HG02588 (cell line): ENCODE measurements around the gene MBP.
A peak's percentile ranks its signal among the peaks of the same experiment; 100 is the strongest.

Experiments used
- ATAC-seq: cut with Tn5 transposase; IDR thresholded peaks from one replicate; pipeline ENCODE4 v1.9.1; 2021; ENCODE audit warnings: mild to moderate bottlenecking, moderate library complexity; ENCODE audit not compliant: unreplicated experiment

The MBP gene

DNA sequence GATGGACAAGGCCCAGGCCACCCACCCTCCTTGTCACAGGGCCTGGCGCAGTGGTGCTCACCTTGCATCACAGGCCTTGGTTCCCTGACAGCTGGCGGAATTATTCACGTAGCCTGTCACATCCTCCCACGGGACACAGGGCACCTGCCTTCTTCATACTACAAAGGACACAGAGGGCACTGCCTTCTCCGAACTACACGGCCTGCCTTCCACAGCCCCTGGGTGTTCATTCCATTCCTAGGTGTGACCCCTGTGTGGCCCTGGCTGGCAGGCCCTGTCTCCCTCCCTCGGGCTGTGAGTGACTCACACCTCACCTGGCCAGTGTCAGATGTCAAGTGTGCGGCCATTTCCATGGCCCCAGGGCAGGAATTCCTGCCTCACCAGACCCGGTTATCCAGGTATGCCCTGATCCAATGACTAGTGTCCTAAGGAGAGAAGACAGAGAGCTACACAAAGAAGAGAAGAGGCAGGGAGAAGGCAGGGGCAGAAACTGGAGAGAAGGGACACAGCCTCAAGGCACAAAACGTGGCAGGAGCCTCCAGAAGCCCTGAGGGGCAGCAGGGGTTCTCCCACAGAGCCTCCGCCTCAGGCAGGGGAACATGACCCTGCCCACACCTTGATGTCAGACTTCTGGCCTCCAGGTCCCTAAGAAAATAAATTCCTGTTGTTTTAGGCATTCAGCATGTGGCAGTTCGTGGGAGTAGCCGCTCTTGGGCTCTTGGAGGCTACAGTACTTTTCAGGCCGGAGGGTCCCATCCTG is 43.4 kb downstream of the MBP start:
- no peak for ATAC-seq

DNA sequence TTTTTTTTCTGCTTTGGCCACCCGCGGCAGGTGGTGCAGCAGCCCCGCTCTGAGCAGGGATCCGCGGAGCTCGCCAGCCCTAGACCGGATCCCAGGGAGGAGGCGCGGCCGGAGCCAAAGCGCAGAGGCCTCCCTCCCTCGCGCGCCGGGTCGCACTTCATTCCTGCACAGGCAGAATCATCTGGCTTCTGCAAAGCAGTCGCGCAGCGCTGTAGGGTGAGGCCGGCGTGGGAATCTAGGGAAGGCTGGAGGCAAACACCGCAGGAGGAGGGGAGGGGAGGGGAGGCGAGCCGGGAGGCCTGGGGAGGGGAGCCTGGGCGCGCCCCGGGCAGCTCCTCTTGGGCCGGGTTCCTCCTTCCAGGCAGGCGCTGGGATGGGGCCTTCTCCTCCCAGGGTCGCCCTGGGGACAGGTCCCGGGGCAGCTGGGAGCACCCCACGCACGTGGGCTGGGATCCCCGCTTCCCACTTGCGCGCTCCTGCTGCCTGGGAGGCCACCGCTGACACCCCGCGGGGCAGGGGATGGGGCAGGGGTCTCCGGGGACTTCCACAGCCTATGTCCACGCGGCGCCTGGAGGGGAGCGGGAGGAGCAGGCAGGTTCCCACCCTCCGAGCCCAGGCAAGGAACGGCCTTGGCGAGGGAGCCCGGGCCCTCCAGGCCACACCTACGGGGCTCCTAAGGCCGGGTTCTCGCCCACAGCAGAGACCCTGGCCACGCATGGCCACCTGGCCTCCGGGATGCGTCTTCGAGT is 45.0 kb downstream of the MBP start:
- no peak for ATAC-seq

DNA sequence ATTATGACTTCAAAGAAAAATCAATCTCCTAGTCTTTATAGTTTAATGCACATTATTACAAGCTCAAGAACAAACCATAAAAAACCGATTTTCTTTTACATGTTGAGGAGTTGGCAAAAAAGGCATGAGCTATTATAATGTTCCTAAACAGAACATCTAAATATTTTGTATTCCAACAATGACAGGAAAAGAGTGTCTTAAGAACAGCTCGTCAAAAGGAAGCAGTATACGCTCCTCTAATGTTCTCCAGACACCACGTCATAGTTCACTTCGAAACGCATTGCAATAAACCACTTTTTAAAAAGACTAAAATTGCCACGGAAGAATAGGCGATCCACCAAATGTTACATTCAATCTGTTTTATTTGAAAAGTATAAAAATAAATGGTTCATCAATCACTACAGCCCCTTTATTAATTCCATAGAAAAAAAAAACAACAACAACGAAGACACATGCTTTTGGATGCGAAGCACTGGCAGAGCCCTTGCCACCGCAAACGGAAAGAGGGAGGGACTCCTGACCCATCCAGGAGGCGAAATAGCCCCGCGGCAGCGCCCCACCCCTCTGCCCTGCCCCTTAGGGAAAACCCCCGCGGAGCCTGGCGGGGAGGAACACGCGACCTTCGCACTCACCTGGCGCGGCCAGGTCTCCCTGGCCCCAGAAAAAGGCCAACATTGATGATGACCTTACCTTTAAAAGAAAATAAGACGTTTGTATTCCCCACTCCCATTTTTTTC is 45.8 kb downstream of the MBP start:
- no peak for ATAC-seq

DNA sequence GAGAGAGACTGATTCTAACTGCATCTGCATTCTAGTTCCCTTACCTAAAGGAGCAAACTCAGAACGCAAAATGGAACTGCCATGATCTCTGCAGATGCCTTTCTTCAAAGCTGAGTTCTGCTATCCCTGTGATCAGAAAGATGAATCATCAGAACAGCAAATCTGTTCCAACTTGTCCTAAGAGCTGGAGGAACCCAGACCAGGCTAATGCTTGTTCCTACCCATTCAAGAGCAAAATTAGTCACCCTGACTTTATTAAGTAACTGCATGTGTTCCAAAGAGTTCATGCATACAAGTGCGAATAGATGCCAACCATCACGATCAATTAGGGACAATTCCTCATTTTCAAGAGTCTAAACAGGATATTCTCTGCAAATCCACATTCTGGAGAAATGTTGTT is 46.5 kb downstream of the MBP start:
- ATAC-seq = no peak

DNA sequence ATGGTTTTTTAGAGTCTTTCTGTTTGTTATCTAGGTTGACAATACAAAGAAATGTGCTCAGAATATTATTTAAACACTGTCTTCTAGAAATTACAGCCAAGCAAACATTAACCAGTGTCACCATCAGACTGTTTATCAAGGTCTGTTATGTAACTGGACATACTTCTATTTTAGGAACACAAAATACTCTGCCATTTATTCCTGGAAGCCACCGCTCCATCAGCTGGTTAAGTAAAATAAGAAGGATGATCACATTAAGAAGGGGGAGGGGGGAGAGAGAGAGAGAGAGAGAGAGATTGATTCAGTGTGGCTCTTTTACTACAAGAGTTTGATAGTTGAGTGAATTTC is 47.9 kb downstream of the MBP start:
- no peak for ATAC-seq

DNA sequence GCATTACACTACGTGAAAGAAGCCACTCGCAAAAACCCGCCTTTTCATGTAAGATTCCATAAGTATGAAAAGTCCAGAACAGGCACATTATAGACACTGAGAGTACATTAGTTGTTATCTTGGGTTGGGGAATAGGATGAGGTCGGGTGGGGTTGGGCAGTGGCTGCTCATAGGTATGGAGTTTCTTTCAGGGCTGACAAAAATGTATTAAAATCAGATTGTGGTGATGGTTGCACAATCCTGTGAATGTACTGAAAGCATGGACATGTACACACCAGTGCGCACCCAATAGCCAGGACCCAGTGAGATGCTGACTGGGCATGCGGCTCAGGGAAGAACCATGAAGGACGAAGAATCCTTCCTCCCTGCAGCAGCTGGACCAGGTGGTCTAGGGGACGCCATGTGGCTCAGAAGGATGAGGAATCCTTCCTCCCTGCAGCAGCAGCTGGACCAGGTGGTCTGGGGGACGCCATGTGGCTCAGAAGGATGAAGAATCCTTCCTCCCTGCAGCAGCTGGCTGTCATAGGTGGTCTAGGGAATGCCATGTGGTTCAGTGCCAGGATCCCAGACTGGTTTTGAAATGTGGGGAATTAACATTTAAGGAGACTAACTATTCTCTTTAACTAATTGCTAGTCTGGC is 50.1 kb downstream of the MBP start:
- ATAC-seq = no peak

DNA sequence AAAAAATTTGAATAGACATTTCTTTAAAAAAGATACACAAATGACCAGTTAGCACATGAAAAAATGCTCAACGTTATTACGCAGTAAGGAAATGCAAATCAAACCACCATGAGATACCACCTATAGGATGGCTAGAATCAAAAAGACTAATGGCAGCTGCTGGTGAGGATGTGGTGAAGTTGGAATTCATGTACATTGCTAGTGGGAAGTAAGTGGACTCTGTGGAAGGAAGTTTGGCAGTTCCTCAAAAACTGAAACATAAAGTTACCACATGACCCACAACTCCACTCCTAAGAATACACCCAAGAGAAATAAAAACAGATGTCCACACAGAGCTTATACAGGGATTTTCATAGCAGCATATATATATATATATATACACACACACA is 51.2 kb downstream of the MBP start:
- ATAC-seq = no peak

DNA sequence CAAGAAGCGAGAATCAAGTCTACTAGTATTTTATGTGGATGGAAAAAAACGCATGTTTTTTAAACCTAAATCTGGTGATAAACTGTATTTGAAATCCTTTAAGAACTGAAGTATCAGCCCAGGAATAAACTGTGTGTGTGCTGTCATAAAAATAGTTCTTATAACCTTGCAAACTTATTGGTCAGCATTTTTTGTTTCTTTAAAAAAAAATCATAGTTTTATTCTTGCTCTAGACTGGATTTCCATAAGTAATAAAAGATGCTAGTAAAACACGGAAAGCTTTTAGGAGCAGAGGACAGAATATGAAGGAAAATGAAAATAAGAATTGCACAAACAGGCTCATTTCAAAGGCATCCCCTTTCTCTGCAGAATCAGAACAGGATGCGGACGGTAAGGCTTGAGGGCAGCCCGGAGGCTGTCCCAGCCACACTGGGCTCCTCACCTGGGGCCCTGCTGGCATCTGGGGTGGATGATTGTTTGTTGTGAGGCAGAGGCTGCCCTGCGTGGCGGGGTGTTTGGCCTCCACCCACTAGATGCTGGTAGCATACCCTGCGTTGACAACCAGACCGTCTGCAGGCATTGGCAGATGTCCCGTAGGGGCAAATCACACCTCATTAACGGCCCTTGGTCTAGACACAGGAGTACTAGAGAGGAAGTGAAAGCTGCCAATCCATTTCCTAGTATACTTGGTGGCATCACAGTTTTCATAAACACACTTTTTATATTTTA is 52.5 kb downstream of the MBP start:
- ATAC-seq = peak; percentile 89

DNA sequence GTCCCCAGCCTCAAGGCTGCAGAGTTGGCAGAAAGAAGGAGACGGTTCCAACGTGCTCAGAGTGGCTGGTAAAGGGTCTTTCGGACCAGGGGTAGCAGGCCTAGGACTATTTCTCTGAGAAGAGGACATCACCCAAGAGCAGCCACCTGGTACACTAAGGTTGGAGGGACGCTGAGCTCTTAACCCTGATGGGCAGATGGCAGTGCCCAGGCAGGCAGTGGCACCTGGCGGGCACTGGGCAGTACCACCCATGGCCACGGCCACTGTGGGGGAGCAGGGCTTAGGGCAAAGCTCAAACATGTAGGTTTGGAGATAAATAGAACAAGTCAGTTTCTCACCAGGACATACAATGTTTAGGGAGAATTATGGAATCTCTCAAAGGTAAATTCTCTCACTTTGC is 53.5 kb downstream of the MBP start:
- no peak for ATAC-seq

DNA sequence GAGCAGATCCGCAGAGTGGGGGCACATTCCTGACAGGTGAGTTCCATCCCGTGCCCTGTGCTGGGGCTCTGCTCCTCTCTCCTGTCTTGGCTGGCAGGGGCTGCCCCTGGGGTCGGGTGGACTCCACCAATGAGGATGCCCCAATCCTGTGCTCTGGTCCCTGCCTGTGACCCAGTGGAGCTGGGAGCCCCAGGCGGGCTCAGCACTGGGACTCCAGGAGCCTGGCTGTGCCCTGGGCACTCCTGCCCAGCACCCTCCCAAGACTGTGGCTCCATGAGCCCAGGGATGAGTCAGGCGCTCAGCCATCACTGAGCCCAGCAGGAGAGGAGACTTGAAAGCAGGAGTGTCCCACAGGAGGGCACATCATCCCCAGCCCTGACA is 53.9 kb downstream of the MBP start:
- no peak for ATAC-seq

DNA sequence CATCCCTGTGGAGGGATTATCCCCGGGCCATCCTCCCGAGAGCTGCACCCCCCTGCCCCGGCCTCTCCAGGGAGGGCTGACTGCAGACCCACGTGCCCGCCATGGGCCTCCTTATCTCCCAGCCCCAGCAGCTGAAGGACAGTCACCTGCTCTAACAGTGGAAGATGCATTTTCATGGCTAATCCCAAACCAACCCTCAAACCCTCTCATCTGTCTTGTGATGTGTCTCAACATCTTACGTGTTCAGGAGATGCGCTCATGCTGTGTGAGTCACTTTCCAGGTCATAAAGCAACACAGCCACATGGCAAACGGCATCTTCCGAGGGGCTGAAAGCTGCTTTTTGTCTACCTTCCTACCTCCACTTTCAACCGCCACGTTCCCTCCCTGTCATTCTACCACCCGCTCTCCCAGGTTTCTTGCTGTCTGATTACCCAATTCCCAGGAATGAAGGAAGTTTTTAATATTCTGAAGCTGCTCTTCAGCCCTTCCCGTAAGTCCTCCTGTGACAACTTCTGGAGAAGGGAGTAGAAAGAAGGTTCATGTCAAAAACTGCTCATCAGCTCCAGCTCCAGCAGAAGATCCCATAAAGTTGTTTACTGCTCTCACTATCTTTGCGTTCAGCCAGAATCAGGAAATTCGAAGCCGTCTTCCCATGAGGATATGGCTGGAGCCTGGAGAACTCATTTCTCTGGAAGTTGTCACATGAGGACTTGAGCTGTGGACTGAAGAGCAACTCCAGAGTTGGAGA is 54.5 kb downstream of the MBP start:
- ATAC-seq = no peak

DNA sequence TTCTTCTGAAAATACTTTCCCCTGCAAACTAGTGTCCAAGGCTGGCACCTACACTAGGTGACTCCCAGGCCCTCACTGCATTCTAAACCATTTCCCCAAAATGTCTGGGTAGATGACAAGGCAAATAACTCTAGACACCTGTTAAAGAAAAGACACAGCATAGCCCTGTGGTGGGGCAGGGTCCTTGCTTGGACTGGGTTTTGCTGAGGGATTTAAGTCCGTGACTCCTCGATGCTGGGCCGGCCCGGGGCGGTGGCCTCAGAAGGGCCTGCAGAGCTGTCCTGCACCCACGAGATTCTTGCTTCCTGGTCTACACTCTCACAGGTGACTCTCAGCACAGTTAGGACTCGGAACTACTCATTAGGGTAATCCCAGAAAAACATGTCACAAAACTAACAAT is 55.2 kb downstream of the MBP start:
- no peak for ATAC-seq

DNA sequence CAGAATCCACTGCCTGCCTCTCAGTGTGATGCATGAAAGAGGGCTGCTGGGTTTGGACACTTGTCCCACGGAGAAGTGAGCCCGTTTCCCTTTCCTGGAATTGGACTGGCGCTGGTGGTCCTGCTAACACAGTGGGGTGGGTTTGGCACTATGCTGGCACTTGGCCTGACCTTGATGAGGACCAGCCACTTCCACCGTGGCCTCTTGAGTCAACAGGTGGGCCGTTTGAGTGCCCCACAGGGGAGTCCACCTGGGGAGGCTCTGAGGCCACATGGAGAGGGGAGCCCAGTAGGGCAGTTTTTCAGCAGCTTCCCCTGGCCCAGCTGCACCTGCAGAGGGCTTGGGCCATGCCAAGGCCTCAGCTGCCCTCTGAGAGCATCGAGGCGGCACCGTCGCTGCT is 56.5 kb downstream of the MBP start:
- no peak for ATAC-seq

DNA sequence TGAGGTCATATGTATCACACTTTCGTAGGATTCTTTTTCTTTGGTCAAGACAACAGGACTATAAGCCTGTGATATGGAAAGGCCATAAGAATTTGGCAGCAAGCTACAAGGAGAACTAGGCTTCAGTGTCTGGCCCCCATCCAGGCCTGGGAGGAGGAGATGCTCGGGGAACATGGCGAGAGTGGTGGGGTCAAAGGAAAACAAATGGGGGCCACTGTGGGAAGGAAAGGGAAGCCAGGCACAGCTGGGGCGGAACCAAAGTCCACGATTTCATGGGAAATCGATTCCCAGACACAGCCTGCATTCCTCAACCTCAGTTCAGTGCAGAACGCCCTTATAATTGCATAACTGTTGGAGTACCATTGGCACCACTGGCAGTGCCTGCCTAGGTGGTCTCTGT is 58.2 kb downstream of the MBP start:
- no peak for ATAC-seq

DNA sequence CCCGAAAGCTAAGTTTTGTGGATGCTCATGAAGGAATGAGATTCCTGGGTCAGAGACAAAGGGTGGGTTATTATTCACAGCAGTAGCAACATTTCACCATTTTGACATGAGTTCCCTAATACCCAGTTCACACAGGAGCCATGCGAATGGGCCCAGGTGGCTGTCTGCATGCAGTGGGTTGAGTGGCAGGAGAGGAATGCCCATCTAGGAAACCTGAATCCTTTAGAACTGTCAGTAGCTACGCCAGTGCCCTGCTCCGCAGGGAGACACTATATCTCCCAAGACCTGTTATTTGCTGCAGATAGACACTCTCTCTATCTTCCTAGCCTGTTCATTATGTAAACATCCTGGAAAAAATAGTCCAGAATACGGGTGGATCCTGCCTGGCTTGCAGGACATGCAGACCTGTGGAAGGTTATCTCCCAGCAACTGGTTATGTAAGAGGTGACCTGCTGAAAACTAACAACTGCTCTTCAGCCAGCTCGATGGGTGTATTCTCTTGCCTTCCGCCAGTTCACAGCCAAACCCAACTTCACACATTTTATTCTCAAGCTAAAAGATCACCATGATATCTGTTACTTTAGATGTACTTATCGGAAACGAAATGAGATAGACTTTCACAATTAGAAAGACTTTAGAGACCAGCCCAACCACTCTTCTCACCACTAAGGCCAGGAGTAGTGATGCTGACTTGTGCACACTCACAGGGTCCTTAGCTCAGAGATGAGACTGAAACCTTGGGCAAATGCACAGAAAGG is 59.1 kb downstream of the MBP start:
- no peak for ATAC-seq

DNA sequence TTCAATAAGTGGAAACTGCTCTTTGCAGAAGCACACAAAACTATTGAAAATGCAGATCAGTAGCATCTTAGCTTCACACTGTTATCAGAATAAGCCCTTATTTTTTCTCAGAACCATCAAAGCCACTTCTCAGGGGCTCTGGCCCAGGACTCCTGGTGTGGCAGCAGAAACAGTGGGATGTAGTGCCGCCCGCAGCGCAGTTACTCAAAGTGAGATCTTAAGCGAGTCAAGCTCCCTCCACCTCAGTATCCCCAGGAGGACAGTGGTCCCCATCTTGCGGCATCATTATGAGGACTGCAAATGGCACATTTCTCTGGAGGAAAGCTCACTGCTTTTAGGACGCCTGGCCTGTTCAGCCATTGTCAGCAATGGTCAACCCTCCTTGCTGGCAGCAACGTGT is 60.0 kb downstream of the MBP start:
- no peak for ATAC-seq

DNA sequence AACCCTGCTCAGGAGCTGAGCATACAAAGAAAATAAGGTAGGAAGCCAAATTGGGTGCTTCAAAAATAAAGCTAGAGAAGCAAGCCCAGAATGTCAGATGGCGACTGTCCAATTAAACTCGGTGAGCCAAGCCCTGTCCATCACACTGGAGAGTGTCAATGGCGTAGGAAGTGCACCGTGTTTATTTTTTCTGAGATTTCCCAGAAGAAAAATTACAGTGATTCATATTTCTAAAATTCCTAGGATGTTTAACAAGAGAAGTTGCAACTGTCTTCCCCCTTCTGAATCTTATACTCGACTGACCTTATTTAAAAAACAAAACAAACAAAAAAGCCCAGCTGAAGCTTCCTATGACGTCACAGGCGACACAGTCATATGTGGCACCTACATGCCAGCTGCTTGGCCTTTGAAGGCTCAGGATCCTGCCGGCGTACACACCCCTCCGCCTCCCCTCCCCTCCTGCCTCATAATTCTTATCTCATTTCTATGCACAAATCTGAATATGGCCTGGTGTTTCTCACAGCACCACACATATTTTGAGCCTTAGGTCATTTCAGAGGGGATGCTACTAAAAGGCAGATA is 60.8 kb downstream of the MBP start:
- ATAC-seq = no peak

DNA sequence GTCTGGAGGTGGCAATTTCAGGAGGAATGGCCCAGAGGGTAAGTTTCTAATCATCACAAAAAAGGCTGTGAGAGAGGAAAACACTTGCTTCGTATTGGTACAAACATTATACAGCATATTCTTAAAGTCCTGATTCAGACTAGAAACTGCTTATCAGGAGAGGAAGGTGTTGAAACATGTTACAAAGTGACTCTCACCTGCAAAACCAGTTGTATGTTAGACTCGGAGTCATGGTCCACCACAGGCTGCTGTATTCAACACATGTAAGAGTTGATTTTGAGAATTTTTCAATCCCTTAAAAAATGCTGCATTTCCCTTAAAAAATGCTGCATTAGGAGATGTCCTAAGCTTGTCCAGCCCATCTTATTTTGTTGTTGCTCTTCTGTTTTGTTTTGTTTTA is 61.5 kb downstream of the MBP start:
- ATAC-seq = no peak

DNA sequence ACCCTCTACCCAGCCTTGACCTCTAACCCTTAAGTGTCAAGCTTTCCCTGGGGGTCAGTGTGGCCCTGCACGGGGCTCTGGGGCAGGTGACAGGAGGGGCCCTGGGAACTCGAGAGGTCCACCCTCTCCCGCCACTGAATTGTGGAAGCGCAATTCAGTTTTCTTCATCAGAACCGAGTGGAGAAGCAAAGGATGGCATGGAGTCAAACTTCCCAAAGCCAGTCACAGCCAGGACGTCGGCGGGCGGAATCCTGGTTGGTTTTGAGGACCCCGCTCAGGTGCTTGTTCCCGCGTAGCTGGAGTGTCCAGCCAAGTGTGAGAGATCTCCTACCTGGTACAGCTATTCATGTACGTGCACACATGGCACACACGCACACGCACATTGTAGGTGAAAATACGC is 62.0 kb downstream of the MBP start:
- no peak for ATAC-seq
